Muscle of leg (tissue), 11 donors: ENCODE measurements around the gene PLCH2. TPM values are rescaled to one million over a fixed set of nuclear protein-coding genes. Genes with fewer than 3 reads are reported as not detected.
A peak's percentile ranks its signal among the peaks of the same experiment; 100 is the strongest.

Source experiments
- DNase-seq: peaks from one replicate; pipeline ENCODE4 v3.0.0; 2013
- H3K27ac ChIP-seq: one replicate; pipeline ENCODE4 v1.5.1; 2013; ENCODE audit warnings: mild to moderate bottlenecking, low read length, control low read depth
- H3K27me3 ChIP-seq: one replicate; pipeline ENCODE4 v1.6.1; 2013; ENCODE audit warnings: low read length; ENCODE audit not compliant: control insufficient read depth, insufficient read depth
- H3K36me3 ChIP-seq: one replicate; pipeline ENCODE4 v1.6.1; 2013; ENCODE audit warnings: low read length; ENCODE audit not compliant: control insufficient read depth, insufficient read depth
- H3K4me1 ChIP-seq: one replicate; pipeline ENCODE4 v1.6.1; 2013; ENCODE audit warnings: low read length; ENCODE audit not compliant: control insufficient read depth, insufficient read depth
- H3K4me3 ChIP-seq: one replicate; pipeline ENCODE4 v1.5.1; 2013; ENCODE audit warnings: low read length, control low read depth
- H3K9me3 ChIP-seq: replicated peaks from 2 replicates; pipeline ENCODE4 v1.6.1; 2013; ENCODE audit warnings: low read depth, low read length; ENCODE audit not compliant: control insufficient read depth
- WGBS: methylation state at CpG from one replicate; pipeline ENCODE4 v1.1.5; 2013; ENCODE audit warnings: missing lambda C conversion rate; ENCODE audit not compliant: insufficient coverage; 5-methylcytosine and 5-hydroxymethylcytosine counted together
- polyA plus RNA-seq, 8 donors: library from polyadenylated mRNA; unstranded; fragments of 120-200 nt; gene quantifications; one replicate each; pipeline versions ENCODE4 v1.2.1 to v1.2.3, GENCODE V29; 2013; ENCODE audit warnings: inconsistent platforms in 1 of 8, low replicate concordance in 1 of 8; ENCODE audit not compliant: insufficient read length in 8 of 8, insufficient read depth in 1 of 8
- total RNA-seq: library from RNA; stranded (reverse); fragments of 120-200 nt; gene quantifications from one replicate; pipeline ENCODE4 v1.2.4, GENCODE V29; 2013

The PLCH2 gene
- total and polyA plus RNA-seq, 9 donors = 0.35 to 3.4 (median 0.75) TPM

GRCh38 chr1:2474104-2474844 is 1.8 kb upstream of the PLCH2 start:
- H3K36me3 ChIP-seq = no peaks in the 10 kb centered on the region
- peak overlapping the region; percentile 62 for H3K27ac ChIP-seq
- no peaks in the 10 kb centered on the region for H3K9me3 ChIP-seq
- H3K27me3 ChIP-seq = peaks cover 8% of the 10 kb centered on the region
- whole genome bisulfite sequencing = 13% methylated on average over 14 of the region's 17 CpGs
- DNase-seq = peak; percentile 48
- H3K4me1 ChIP-seq = peaks cover 50% of the 10 kb centered on the region
- H3K4me3 ChIP-seq = no peak overlapping the region

GRCh38 chr1:2474933-2475371 is 1.1 kb upstream of the PLCH2 start:
- Histone ChIP-seq H3K36me3 (no peaks in the 10 kb centered on the region), H3K27ac (peak overlapping the region; percentile 69), H3K27me3 (peaks cover 8% of the 10 kb centered on the region), H3K4me1 (peaks cover 53% of the 10 kb centered on the region), H3K4me3 (no peak overlapping the region), H3K9me3 (no peaks in the 10 kb centered on the region)
- 28% methylated on average over 11 of the region's 13 CpGs for WGBS
- peak; percentile 77 for DNase-seq

GRCh38 chr1:2475571-2475970 is 518 bp upstream of the PLCH2 start:
- WGBS = 71% methylated on average over 9 of the region's 12 CpGs
- H3K4me1 ChIP-seq = peaks cover 59% of the 10 kb centered on the region
- H3K9me3 ChIP-seq = no peaks in the 10 kb centered on the region
- DNase-seq = no peak
- H3K27ac ChIP-seq = peak overlapping the region; percentile 69
- H3K4me3 ChIP-seq = no peak overlapping the region
- H3K36me3 ChIP-seq = no peaks in the 10 kb centered on the region
- peaks cover 8% of the 10 kb centered on the region for H3K27me3 ChIP-seq

- DNase-seq = no peak
- WGBS = 46% methylated on average over 8 of the region's 12 CpGs
- H3K4me3 ChIP-seq = no peak overlapping the region
- peaks cover 75% of the 10 kb centered on the region for H3K4me1 ChIP-seq
- H3K9me3 ChIP-seq = no peaks in the 10 kb centered on the region
- H3K27ac ChIP-seq = no peak overlapping the region
- H3K36me3 ChIP-seq = no peaks in the 10 kb centered on the region
- peaks cover 4% of the 10 kb centered on the region for H3K27me3 ChIP-seq
Measured at GRCh38 chr1:2477309-2477708, 1.2 kb downstream of the PLCH2 start.

GRCh38 chr1:2477791-2478499 is 1.9 kb downstream of the PLCH2 start:
- H3K36me3 ChIP-seq = no peaks in the 10 kb centered on the region
- H3K9me3 ChIP-seq = no peaks in the 10 kb centered on the region
- H3K4me1 ChIP-seq = peaks cover 76% of the 10 kb centered on the region
- DNase-seq = no peak
- 68% methylated on average over 28 of the region's 35 CpGs for WGBS
- no peaks in the 10 kb centered on the region for H3K27me3 ChIP-seq
- no peak overlapping the region for H3K27ac ChIP-seq
- H3K4me3 ChIP-seq = no peak overlapping the region

- DNase-seq = no peak
- Histone ChIP-seq H3K36me3 (no peaks in the 10 kb centered on the region), H3K27ac (no peak overlapping the region), H3K4me3 (no peak overlapping the region), H3K9me3 (no peaks in the 10 kb centered on the region), H3K27me3 (no peaks in the 10 kb centered on the region), H3K4me1 (peaks cover 64% of the 10 kb centered on the region)
- 73% methylated on average over 20 of the region's 20 CpGs for WGBS
Measured at GRCh38 chr1:2479186-2479585, 3.1 kb downstream of the PLCH2 start.

GRCh38 chr1:2479618-2480017 is 3.5 kb downstream of the PLCH2 start:
- H3K4me3 ChIP-seq = no peak overlapping the region
- H3K27ac ChIP-seq = no peak overlapping the region
- H3K36me3 ChIP-seq = no peaks in the 10 kb centered on the region
- 74% methylated on average over 27 of the region's 28 CpGs for WGBS
- H3K27me3 ChIP-seq = no peaks in the 10 kb centered on the region
- no peak for DNase-seq
- peaks cover 60% of the 10 kb centered on the region for H3K4me1 ChIP-seq
- no peaks in the 10 kb centered on the region for H3K9me3 ChIP-seq

- peaks cover 52% of the 10 kb centered on the region for H3K4me1 ChIP-seq
- H3K4me3 ChIP-seq = no peak overlapping the region
- H3K27me3 ChIP-seq = no peaks in the 10 kb centered on the region
- no peaks in the 10 kb centered on the region for H3K9me3 ChIP-seq
- 61% methylated on average over 12 of the region's 18 CpGs for WGBS
- H3K36me3 ChIP-seq = no peaks in the 10 kb centered on the region
- no peak for DNase-seq
- no peak overlapping the region for H3K27ac ChIP-seq
Measured at GRCh38 chr1:2480236-2480985, 4.3 kb downstream of the PLCH2 start.

- Histone ChIP-seq H3K4me1 (peaks cover 46% of the 10 kb centered on the region), H3K36me3 (no peaks in the 10 kb centered on the region), H3K27ac (no peak overlapping the region), H3K27me3 (no peaks in the 10 kb centered on the region), H3K9me3 (no peaks in the 10 kb centered on the region), H3K4me3 (no peak overlapping the region)
- 80% methylated on average over 10 of the region's 12 CpGs for WGBS
- DNase-seq = peak; percentile 62
Measured at GRCh38 chr1:2480986-2481364, 4.9 kb downstream of the PLCH2 start.

- H3K36me3 ChIP-seq = no peaks in the 10 kb centered on the region
- H3K27ac ChIP-seq = no peak overlapping the region
- no peaks in the 10 kb centered on the region for H3K9me3 ChIP-seq
- peaks cover 37% of the 10 kb centered on the region for H3K4me1 ChIP-seq
- whole genome bisulfite sequencing = 65% methylated on average over 10 of the region's 10 CpGs
- no peak for DNase-seq
- H3K27me3 ChIP-seq = no peaks in the 10 kb centered on the region
- no peak overlapping the region for H3K4me3 ChIP-seq
Measured at GRCh38 chr1:2481885-2482284, 5.8 kb downstream of the PLCH2 start.
